Measurements from ENCODE around the gene FLNC.

The FLNC gene

GRCh38 chr7:128891110-128891941 is 61.1 kb downstream of the FLNC start:
- no peak for DNase-seq (ENCODE audit: low spot score)

GRCh38 chr7:128891942-128892269 is 61.7 kb downstream of the FLNC start:
- DNase-seq (ENCODE audit: low spot score), result no peak

GRCh38 chr7:128892521-128893250 is 62.5 kb downstream of the FLNC start:
- DNase-seq (ENCODE audit: low spot score), result no peak

DNA sequence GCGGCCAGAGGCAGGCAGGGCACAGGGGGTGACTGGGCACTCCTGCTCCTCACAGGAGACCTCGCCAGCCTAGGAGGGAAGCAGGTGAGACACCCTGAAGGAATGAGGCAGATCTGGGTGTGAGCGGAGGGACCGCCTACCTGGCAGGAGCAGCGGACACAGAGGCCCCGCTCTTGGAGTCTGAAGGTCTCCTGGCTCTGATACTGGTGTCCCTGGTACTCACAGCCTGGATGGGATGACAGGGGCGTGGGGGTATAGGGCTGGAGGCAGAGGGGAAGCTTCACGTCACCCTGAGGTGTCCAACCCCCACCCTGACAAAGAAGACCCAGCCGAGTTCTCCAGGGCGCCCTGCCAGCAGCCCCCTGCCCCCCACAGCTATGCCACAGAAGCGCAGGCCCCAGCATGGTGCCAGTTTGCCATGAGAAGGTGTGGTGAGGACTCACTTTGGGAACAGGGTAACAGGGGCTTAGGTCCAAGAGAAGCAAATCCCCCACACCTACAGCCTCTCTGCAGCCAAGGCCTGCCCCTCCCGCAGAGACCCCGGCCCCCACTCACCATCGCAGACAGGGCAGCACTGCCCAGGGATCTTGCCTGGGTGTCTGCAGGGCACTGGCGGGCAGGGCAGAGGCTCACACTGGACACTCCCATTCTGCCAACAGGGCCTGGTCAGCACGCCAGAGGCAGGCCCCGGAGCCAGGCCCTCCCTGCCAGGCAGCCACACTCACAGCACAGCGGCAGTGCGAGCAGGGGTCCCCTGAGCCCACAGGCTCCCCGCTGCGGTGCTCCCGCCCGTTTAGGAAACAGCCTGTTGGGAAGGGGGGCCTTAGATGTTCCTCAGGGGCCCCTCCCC is 63.3 kb downstream of the FLNC start:
- DNase-seq (ENCODE audit: low spot score), result no peak

DNA sequence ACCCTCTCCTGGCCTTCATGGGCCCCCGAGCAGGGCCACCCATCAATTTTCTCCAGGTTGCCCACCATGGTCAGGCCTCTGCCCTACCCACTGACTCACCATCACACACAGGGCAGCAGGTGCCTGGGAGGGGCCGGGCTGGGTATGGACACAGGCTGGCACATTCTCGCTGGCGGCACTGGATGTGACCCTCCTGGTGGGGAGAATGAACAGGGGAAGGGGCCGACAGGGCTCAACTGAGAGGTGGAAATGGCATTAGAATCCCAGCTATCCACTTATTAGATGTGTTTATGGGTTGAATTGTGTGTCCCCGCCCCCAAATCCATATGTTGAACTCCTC is 63.9 kb downstream of the FLNC start:
- DNase-seq (ENCODE audit: low spot score), result no peak

- no peak for DNase-seq (ENCODE audit: low spot score)
These were observed 65.1 kb downstream of the FLNC start for GRCh38 chr7:128895320-128895719.

GRCh38 chr7:128899392-128899791 is 69.2 kb downstream of the FLNC start:
- no peak for DNase-seq (ENCODE audit: low spot score)

GRCh38 chr7:128900237-128900636 is 70.0 kb downstream of the FLNC start:
- DNase-seq (ENCODE audit: low spot score), result no peak

DNA sequence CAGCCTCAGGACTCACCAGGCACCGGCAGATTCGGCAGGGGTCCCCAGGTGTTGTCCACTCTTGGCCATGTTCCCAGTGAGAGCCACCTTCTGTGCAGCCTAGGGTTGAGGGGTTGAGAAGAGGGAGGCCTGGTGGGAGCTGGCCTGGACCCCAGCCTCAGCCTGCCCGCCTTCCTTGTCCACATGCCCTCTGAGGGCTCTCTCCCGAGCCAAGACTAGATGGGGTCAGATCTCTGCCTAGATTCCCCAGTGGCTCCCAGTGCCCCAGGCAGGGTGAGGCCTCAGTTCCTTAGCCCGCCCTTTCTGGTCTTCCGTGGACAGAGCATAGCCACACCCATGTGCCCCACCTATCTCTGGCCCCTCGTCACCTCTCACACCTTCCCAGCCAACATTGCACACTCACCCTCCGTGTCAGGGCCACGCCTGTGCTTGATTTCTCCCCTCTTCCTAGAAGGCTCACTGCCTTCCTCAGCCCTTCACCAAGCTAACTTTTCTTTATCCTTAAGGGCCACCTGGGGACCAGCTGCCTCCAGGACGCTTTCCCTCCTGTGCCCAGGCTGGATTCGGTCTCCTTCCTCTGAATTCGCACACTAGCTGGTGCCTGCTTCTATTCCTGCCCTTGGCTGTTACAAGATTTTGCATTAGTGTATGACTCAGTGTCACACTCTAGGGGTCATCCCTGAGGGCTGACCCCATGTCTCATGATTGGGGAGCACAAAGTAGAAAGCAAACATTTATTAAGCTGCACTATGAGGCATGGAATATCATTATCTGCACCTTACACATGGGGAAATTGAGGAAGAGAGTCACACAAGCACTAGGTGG is 72.8 kb downstream of the FLNC start:
- no peak for DNase-seq (ENCODE audit: low spot score)

DNA sequence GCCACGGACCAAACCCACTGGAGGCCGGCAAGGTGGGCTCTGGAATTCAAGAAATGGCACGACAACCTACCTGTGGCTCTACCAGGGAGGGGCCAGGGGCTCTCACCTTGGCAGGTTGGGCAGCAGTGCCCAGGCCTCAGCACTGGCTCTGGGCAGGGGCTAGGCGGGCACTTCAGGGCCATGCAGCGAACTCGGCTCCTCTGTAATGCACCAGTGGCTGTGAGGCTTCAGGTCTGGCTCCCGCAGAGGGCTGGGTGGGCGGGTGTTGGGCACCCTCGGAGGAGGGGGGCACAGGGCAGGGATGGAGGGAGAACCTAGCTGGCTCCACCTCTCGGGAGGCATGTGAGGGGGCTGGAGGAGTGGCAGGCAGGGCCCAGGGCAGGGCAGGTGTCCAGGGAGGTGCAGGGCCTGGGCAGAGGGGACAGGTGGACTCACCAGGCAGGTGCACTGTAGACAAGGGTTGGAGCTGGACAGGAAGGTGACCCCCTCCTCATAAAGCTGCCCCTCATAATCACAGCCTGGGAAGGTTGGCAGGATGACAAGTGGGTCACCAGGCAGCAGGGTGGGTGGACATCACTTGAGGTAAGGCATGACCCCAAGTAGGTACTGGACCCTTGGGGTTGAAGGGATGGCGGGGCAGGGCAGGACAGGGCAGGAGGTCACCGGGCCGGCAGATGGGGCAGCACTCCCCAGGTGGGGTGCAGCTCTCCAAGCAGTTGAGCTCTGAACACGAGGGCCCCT is 73.6 kb downstream of the FLNC start:
- no peak for DNase-seq (ENCODE audit: low spot score)

DNA sequence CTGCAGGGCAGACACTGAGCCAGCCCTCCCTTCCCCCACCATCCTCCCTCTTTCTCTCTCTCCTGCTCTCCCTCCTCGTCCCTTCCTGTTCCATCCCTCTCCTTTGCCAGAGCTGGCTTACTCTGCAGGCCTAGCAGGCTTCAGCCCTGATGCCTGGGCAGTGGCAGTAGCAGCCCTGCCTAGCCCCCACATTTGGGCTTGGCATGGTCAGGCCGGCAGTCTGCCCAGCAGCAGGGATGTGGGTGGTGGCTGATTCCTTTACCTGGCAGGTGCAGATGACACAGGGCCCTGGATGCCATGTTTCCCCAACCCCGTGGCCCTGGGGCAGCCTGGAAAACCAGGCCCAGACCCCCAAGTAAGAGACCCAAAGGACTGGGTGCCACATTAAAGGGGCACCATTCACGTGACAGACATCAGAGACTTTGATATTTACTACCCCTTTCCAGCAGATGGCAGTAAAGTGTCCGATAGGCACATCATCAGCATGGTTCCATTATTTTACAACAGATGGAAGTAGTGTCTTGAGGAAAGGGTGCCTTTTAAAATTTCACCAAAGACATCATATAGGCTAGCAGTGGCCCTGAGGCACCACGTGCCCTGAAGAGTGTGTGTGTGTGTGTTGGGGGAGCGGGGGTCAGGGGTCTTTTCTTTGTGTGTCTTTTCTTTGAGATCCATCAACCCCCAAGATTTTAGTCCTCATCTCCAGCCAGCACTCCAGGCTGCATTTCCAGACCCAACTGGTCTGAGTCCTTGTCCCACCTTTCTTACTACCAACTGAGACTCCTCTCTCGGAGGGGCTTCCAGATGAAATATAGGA is 74.4 kb downstream of the FLNC start:
- peak; percentile 62 for DNase-seq (ENCODE audit: low spot score)

- DNase-seq (ENCODE audit: low spot score), result no peak
These were observed 76.0 kb downstream of the FLNC start for GRCh38 chr7:128906001-128906765.

- DNase-seq (ENCODE audit: low spot score), result no peak
These were observed 76.8 kb downstream of the FLNC start for GRCh38 chr7:128906766-128907559.
